ENCODE data around the gene ACYP2.

DNA sequence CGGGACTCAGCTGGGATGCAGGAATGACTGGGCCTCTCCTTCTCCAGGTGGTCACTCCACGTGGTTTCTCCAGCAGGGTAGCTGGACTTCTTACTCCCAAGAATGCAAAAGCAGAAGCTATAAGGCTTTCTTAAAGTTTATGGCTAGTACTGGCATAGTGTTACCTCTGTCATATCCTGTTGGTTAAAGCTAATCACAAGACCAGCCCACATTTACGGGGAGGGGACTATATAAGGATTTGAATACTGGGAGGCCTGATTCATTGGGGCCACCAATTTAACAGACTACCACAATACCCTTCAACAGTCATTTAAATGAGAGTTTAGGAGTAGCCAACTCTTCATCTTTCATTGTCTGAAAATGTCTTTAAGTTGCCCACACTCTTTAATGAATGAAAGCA, 235.0 kb downstream of the ACYP2 start:
- TF ChIP-seq EZH2 (IDR thresholded peaks at IDR 0.05; ENCODE audit: insufficient read depth, poor library complexity, severe bottlenecking) = no peak
- TF ChIP-seq EZH2phosphoT487 (IDR thresholded peaks at IDR 0.05; ENCODE audit: insufficient read depth, low read depth) = no peak

Measured in GM23248 (cell line).